ENCODE results near the gene ARFGAP3.

ARFGAP3 gene

DNA sequence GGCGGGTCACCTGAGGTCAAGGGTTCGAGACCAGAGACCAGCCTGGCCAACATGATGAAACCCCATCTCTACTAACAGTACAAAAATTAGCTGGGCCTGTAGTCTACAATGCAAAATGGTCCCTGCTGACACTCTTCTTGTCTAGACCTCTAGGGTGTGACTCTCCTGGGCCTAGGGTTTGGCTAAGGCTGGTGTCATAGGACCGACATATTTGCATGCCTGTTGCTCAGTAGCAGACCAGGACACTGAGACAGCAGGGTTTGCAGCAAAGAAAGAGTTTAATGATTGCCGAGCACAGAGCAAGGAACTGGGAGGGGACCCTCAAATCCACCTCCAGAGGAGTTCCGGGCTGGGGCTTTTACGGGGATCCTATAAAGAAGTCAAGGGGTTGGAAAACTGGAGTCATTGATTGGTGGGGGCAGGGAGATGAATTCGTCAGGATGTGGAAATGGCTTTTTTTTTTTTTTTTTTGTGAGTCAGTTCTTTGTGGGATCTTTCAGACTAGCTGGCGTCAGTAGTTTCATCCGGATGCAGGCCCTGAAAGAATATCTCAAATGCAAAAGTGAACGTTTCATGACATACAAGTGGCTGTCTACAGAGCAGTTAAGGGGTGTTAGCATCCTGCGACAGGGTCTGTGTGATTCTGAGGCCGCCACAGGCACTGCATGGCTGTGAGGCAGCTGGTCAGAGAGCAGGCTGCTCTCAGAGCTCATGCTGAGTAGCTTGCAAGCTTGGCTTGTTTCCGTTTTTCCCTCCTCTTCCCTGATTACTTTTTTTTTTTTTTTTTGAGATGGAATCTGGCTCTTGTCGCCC, 109.2 kb downstream of the ARFGAP3 start:
- DNase-seq (ENCODE audit: low spot score): no peak
- no peak for TF ChIP-seq CTCF (IDR thresholded peaks at IDR 0.05; ENCODE audit: extremely low read depth, missing control alignments)

All from GM20000 (cell line).